GM18520 (cell line): ENCODE measurements around the gene TNKS1BP1.
"Not testable (repeated sequence)": the region's sequence is repeated elsewhere in the genome, so short reads cannot be mapped to it uniquely, and the experiment has no call there.

Experiments
- ATAC-seq: cut with Tn5 transposase; IDR thresholded peaks from one replicate; pipeline ENCODE4 v1.9.1; 2021; ENCODE audit not compliant: unreplicated experiment

TNKS1BP1 gene, protein sequence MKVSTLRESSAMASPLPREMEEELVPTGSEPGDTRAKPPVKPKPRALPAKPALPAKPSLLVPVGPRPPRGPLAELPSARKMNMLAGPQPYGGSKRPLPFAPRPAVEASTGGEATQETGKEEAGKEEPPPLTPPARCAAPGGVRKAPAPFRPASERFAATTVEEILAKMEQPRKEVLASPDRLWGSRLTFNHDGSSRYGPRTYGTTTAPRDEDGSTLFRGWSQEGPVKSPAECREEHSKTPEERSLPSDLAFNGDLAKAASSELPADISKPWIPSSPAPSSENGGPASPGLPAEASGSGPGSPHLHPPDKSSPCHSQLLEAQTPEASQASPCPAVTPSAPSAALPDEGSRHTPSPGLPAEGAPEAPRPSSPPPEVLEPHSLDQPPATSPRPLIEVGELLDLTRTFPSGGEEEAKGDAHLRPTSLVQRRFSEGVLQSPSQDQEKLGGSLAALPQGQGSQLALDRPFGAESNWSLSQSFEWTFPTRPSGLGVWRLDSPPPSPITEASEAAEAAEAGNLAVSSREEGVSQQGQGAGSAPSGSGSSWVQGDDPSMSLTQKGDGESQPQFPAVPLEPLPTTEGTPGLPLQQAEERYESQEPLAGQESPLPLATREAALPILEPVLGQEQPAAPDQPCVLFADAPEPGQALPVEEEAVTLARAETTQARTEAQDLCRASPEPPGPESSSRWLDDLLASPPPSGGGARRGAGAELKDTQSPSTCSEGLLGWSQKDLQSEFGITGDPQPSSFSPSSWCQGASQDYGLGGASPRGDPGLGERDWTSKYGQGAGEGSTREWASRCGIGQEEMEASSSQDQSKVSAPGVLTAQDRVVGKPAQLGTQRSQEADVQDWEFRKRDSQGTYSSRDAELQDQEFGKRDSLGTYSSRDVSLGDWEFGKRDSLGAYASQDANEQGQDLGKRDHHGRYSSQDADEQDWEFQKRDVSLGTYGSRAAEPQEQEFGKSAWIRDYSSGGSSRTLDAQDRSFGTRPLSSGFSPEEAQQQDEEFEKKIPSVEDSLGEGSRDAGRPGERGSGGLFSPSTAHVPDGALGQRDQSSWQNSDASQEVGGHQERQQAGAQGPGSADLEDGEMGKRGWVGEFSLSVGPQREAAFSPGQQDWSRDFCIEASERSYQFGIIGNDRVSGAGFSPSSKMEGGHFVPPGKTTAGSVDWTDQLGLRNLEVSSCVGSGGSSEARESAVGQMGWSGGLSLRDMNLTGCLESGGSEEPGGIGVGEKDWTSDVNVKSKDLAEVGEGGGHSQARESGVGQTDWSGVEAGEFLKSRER (N-terminal part only)

DNA sequence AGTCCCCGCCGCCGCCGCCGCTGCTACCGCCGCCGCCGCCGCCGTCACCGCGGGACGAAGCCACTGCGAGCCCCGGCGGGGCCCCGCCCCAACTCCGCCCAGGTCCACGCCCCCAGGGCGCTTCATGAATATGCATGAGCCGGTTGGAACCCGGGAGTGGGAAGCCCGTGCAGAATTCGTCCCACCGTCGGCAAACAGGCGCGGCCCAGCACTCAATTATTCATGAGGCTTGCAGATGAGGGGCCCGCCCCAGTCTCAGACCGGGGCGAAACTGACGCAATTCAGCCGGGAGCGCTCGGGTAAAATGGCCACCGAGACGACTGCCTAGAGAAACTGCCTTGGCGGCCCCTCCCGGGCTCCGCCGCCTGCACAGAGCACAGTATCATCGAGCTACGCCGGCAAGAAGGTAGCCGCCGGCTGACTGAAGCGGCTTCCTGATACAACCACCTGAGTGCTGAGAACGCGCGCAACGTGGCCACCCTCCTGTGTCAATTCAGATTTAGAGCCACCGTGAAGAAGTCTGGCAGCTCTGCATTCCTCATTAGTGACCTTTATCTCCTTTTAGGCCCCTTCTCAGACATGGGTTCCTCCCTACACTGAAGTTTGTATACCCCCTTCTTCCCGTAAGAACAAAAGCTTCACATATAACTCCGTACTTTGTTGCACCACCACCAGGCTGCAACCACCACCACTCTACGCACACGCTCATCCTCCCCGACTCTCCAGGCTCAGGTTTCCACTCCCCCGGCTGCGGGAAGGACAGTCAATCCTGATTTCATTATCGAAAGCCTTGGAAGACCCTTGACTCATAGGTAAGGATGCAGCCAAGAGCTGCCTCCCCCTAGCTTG lies at the start of gene TNKS1BP1:
Gene TNKS1BP1 (minus strand): TSS at position 67 of the 849 bp plus-strand sequence. CDS start 3,067 bp downstream, outside the sequence.
- peak; percentile 84 for ATAC-seq

DNA sequence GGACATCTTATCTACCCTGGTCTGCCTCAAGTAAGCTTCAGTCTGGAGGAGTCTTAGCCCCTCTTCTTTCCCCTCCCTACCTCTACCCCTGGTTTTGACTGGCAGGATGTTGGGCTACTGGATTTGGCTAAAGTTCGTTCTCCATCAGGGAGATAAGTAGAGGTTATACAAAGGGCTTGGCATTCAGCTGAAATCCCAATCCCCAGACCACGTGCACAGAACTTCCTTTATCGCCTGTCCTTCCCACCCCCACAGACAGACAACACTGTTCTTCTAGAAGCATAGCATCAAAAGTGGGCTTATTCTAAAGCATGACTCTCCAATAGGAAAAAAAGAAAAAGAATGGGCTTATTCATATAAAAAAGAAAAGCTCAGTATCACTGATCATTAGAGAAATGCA lies 48.4 kb upstream of the TNKS1BP1 start:
- ATAC-seq = no peak

DNA sequence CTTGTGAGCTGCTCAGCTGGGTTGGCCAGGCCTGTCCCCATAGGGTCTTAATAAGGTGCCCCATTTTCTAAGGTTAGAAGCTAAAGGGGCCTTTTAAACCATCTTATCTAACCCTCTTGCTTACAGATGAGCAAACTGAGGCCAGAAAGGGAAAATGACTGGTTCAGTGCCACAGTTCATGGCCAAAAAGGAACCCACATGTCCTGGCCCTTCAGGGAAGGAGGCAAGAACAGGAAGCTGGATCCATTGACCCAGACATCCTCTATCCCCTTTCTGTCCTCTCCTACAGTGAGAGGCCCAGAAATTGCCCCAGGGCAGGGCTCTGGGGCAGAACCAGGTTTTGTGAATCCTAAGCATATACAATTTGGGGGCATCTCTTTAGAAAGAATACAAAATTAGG lies 46.2 kb upstream of the TNKS1BP1 start:
- no peak for ATAC-seq

DNA sequence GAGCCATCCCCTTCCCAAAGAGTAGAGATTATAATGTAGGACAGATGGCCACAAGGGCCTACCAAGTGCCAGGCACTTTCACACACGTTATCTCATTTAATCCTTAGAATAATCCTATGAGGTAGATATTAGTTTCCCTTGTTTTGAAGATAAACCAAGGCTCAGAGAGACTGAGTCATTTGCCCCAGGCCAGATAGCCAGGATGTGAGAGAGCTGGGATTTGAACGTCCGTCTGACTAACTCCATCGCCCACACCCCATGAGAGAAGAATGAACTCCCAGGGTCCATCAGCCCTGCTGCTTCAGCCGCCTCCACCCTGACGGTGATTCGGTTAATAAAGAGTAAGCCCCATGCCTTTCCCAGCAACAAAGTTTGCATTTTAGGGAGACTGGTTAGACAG lies 45.5 kb upstream of the TNKS1BP1 start:
- no peak for ATAC-seq

DNA sequence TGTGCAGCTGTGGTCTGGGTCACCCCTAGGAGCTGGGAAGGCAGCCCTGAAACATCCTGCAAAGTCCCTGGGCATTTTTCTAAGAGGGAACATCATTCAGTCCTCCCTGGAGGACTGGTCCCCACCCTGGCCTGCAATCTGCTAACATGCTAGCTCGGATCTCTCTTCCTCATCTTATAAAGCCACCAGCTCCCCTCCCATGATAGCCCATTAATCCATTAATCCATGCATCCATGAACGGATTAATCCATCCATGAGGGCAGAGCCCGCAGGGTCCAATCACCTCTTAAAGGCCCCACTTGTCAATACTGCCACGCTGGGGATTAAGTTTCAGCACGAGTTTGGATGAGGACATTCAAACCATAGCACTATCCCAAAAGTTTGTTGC lies 44.1 kb upstream of the TNKS1BP1 start:
- ATAC-seq = no peak

DNA sequence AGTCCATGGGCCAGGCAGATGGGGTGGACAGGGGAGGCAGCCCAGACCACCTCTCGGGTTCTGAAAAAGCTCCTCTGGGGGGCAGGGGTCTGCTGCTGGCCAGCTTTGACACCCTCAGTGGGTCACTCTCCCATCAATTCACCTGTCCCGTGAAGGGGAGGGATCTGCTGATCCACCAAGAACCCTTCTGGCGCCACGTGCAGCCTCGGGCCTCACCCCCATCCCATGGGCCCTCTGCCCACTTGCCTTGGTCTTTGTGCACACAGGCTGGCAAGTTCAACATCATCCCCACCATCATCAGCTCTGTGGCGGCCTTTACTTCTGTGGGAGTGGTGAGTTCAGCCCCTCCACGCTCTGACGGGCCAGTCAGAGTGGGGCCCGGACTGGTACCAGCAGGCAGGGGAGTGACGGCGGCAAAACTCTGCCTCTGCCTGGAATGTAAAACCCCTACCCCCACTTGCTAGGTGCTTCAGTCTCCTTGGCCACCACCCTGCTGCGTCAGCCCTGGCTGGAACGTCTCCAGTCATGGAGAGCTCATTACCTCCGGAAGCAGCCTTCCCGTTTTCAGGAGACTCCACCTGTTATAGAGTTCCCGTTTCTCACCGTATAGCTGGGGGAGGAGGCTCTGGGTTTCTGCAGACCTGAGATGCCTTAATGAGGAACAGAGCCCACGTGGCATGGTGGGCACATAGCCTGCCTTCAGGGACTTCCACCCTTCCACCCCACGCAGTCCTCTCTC lies 43.5 kb upstream of the TNKS1BP1 start:
- ATAC-seq = no peak

DNA sequence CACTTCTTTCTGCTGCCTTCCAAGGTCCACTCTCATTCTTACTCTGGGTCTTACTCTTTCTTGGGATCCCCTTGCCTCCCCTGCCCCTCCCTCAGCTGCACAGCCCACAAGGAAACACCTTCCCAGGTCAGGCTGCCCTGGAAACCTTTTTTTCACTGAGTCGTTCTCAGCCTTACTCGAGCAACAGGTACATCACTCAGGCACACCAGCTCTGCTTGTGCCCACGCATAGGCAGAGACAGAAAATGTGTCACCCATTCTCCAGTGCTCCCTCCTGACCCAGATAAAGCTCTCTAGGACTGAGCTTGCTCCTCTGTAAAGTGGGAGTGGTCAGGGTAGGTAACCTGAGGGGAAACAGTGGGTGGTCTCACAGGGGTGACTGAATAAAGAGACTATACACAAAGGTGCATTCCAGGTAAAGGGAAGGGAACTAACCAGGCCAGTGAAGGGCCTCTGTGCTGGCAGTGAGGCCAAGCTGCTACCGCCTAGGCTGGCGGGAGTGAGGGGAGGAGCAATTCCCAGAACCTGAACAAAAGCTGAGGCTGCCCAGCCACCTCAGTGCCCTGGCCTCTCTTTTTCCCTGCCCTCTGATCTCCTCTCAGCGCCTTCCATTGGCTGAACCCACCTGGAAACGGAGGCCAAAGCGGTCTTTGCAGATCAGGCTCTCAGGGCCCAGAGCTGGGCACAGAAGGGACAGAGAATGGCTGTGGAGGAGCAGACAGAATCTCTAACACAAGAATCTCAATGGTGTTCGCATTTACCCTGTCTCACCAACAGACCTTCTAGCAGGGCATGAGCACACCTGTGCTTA lies 40.3 kb upstream of the TNKS1BP1 start:
- no peak for ATAC-seq

DNA sequence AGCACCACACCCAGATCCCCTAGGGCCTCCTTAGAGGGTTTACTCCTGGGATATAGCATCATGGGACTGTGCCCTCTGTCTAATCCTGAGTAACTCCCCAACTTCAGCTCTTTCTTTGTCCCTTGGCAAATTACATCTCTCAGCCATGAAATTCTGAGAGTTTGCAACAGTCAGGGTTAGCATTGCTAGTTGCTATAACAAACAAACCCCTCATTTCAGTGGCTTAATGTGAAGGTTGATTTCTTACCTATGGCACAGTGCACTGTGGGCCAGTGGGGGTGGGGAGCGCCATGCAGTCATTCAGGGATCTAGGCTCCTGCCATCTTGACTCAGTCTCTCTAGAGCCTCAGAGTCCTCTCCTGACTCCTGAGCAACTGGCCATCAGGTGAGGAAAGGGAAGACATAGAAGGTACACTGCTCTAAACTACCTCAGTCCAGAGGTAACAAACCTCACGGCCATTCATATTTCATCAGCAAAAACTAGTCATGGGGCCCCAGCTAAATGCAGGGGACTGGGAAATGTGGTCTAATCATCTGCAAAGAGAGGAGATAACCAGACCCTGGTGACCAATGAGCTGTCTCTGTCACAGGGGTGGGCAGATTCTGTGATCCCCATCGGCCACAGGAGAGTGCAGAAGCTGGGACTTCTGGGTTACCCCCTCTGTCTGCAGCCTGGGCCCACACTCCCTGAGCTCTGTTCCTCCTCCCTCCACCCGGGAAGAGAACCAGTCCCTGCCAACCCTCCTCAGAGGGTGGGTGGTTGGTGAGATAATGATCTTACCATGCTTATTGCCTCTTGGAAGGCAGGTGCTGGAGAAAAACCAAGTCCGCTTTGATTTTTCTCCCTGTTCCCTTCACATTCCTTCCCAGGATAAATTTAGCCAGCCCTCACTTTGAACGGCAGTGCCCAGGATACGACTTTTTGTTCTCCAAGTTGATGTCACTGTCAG lies 38.7 kb upstream of the TNKS1BP1 start:
- ATAC-seq = no peak

DNA sequence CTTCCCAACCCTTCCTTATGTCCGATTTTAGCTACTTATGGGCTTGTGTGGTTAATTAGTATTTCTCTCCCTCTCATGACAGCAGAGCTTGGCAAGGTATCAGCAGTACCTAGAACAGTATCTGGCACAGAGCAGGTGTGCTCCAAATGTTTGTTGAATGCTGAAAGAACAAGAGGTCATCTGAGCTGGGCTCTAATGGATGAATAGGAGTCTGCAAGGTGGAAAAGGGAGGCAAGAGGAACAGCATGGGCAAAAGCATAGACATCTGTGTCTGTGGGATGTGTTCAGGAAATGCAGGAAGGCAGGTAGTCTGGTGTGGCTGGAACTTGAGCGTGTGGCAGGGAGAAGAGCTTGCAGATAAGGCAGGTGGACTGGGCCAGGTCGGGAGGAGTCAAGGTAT lies 37.2 kb upstream of the TNKS1BP1 start:
- ATAC-seq = no peak

DNA sequence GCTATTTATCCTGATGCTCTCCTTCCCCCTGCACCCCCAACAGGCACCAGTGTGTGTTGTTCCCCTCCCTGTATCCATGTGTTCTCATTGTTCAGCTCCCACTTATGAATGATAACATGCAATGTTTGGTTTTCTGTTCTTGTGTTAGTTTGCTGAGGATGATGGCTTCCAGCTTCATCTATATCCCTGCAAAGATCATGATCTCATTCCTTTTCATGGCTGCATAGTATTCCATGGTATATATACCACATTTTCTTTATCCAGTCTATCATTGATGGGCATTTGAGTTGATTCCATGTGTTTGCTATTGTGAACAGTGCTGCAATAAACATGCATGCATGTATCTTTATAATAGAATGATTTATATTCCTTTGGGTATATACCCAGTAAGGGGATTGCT lies 36.7 kb upstream of the TNKS1BP1 start:
- not testable (repeated sequence) for ATAC-seq

DNA sequence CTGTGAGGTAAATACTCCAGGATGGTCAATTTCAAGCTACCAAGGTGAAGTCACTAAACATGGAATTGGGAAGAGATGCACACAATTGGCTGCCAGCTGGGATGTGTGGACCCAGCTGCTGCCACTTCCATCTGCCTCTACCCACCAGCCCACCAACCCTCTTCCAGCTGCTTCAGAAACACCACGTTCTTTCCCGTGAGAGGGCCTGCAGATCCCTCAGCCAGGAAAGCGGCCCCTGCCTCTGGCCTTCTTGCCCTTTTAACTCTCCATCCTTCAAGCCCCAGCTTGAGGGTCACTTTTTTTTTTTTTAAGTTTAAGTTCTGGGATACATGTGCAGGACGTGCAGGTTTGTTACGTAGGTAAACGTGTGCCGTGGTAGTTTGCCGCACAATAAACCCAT lies 36.2 kb upstream of the TNKS1BP1 start:
- no peak for ATAC-seq

DNA sequence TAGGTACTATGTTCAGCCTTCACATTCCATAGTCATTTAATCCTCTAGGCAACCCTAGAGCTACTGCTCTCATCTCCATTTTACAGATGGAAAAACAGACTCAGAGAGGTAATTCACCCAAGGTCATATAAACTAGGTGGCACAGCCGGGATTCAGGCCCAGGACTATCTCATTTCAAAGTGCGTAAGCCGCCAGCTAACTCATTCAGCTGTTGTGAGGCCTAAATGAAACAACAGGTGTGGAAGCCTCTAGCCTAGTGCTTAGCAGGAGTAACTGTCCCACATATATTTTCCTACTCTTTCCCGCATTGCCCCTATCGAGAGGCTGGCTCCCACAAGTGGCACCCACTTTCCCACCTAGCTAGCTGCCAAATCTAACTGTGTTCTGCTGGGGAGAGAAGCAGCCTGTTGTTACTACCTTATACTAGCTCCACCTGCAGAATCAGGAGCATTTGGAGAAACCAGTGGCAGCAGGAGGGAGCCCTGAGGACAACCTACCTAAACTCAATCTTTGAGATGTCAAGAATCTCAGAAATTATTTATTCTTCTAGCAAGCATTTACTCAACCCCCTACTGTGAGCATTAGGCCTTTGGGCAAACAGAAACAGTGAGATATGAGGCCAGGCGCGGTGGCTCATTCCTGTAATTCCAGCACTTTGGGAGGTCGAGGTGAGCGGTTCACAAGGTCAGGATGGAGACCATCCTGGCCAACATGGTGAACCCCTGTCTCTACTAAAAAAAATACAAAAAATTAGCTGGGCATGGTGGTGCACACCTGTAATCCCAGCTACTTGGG lies 35.3 kb upstream of the TNKS1BP1 start:
- ATAC-seq = no peak

DNA sequence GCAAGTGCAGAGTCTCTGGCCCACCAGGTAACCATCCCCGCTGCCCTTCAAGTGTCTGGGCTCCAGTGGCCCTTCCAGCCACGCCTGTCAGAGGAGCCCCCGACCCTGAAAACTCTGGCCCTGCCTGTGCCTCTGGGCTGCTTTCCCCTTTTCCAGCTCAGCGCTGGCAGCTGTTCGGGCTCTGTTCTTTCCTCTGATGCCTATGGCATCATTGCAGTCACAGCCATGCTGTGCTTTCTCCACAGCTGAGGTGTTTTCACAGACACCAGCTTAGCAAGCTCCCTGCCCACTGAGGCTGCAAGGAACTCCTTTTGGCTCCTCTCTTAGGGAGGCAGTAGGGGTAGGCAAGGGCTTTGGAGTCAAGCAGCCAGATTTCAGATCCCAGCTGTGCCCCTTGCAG lies 34.6 kb upstream of the TNKS1BP1 start:
- ATAC-seq = no peak

DNA sequence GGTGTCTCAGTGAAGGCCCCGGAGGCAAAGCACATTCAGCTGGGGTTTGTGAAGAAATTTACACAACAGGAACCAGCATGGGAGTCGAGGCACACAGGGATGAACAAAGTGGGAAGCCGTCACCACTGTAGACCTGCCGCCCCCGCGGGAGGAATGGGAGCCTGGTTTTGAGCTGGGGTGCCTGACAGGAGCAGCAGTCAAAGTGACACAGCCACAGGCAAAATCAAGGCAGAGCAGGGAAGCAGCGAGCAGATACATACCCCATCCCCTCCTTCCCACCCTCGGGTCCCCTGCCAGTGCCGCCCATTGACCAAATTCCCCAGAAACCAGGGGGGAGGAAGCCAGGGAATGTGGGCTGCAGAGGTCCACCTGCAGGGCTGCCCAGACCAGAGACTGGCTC lies 34.2 kb upstream of the TNKS1BP1 start:
- ATAC-seq = no peak

DNA sequence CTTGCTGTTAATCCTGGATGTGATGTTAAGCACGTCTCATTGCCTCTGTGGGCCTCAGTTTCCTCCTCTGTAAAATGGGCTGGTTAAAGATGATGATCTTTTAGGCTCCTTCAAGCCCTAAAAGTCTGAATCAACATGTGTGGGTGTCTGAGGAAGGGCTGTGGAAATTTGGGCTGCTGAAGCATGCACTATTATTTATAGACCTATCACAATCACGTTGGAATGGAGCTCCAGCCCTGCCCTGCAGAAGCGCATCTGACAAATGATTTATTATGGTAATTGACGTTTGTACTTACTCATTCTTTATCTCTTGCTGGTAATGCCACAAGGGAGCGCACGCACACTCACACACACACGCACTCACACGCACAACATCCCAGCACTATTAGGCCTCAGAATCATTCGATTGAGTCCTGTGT lies 33.8 kb upstream of the TNKS1BP1 start:
- ATAC-seq = no peak

DNA sequence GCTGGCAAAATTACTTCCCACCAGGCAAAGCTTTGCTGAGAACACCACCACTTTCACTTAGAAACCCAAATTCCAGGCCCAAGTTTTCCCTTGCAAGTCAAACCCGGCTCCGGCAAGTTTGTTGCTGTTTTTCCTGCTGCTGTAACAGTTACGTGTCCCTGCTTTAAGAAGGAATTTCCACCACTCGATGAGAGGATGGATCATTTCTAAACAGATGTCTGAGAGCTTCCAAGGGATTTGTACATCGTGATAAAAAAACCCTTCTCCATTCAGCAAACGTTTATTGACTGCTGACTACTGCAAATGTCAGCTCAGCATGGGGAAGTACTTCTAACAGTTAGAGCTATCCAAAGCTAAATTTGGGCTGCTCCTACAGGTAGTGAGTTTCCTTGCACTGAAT lies 33.1 kb upstream of the TNKS1BP1 start:
- no peak for ATAC-seq

DNA sequence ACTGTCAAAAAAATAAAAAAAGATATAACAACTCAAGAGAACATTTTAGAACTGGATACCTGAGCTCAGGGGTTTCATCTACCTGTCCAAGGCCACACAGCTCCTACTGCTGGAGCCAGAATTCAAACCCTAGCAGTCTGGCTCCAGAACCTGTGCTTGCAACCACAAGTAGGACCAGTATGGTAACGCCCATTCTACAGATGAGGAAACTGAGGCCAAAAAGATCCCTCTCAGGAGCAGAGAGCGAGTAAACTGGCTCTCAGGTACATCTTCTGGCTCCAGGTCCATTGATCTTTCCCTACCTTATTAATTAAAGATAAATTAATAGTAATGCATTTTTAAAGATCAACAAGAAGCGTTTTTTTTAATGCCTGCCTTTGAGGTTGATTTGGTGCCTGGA lies 32.6 kb upstream of the TNKS1BP1 start:
- ATAC-seq = no peak
